NCI-H187 (cell line): ENCODE results near the gene LRIT1.
"Not testable (repeated sequence)": the region's sequence is repeated elsewhere in the genome, so short reads cannot be mapped to it uniquely, and the experiment has no call there.

ENCODE experiments used
- DNase-seq, 2 experiments: peaks; one replicate each; lab custom pipeline; 2025; lab: John Stamatoyannopoulos, UW

Gene LRIT1, protein sequence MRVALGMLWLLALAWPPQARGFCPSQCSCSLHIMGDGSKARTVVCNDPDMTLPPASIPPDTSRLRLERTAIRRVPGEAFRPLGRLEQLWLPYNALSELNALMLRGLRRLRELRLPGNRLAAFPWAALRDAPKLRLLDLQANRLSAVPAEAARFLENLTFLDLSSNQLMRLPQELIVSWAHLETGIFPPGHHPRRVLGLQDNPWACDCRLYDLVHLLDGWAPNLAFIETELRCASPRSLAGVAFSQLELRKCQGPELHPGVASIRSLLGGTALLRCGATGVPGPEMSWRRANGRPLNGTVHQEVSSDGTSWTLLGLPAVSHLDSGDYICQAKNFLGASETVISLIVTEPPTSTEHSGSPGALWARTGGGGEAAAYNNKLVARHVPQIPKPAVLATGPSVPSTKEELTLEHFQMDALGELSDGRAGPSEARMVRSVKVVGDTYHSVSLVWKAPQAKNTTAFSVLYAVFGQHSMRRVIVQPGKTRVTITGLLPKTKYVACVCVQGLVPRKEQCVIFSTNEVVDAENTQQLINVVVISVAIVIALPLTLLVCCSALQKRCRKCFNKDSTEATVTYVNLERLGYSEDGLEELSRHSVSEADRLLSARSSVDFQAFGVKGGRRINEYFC

DNA sequence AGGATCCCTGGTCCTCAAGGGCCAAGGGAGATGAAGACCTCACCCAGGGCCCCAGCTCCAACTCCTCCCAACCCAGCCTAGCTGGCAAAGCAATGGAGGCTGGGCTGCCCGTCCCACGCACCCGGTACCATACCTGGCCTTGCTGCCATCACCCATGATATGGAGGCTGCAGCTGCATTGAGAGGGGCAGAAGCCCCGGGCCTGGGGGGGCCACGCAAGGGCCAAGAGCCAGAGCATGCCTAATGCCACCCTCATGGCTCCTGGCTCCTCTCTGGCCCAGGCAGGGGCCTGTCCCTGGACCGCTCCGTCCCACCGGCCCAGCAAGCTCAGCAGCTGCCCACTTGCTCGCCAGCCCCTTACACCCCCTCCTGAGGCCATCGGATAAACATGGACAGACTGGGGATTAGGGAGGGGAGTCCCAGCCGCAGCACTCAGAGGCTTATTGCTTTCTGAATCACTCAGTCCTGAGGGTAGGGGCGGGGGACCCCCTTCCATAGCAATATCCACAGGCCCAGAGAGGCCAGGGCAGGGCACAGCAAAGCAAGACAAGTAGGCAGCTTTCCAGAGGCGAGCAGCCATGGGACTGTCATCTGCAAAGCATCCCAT lies at the start of gene LRIT1:
TSS of gene LRIT1 (minus strand) at position 362 of the 606 bp plus-strand sequence. CDS start at position 255, 107 bp downstream.
- DNase-seq = no peak

DNA sequence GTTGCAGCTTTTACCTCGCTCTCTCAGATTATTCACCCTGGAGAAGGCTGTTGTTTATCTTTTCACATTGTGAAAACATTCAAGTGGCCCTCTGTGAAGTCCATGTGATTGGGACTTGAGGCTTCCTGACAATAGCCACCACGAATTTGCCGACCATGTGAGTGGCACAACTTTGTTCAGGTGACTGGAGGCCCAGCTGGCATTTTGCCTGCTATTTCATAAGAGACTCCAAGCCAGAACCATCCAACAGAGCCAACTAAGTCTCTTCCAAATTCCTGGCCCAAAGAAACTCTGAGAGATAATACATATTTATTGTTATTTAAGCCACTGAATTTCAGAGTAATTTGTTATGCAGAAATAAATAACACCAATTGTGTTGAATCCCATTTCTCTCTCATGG lies 48.9 kb upstream of the LRIT1 start:
- DNase-seq = no peak

DNA sequence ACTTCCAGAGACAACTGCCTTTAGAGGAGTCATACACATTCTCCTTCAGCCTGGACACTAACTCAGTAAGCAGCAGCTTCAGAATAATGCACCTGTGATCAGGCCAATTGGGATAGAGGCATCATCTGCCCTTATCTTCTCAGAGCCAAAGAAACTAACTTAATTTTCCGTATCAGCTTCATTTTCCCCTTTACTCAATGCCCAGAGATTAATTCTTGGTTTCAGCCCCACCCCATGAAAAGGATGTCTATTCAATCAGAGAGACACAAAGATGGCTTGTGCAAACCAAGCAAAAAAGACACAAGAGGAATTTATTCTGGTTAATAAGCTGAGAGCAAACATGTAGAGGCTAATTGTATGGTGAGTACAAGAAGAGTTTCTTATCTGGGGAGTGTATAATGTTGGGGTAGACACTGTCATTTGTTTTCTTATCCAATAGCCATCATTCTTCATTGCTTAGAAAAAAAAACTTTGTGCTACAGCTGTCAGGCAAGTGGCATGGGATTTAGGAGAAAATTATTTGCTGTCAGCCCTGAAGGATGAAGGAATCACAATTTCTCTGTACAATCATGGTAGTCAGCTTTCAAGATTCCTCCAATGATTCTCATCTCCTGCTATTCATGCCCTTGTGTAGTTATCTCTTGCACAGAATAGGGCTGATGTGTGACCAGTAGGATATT lies 48.3 kb upstream of the LRIT1 start:
- DNase-seq = no peak

DNA sequence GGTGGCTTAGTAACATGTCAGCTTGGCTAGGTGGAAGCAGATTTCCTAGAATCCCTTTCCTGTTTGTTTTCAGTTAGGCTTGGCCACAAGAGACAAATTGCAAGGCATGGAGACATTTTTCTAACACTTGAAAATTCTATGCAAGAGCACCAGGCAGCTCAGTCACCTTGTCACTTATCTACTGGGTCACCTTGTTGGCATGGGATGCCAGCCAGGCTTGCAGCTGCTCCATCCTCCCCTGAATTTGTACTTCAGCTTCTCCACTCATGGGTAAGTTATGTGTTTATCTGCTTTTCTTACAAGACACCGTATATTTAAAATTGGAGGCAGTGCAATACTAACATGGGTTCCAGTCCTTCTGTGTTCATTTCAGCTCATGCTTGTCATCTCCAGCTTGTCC lies 46.8 kb upstream of the LRIT1 start:
- DNase-seq = no peak

DNA sequence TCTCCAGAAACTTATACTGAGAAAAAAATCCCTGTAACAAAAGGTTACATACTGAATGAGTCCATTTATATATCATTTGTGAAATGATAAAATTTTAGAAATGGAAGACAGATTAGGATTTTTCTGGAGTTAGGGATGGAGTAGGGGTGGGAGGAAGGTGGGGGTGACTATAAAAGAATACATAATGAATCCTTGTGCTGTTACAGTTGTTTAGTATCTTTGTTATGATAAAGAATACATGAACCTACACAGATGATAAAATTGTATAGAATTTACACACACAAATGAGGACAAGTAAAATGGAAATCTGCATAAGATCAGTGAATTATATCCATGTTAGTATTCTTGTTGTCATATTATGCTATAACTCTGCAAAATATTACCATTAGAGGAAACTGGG lies 45.3 kb upstream of the LRIT1 start:
- no peak for DNase-seq

DNA sequence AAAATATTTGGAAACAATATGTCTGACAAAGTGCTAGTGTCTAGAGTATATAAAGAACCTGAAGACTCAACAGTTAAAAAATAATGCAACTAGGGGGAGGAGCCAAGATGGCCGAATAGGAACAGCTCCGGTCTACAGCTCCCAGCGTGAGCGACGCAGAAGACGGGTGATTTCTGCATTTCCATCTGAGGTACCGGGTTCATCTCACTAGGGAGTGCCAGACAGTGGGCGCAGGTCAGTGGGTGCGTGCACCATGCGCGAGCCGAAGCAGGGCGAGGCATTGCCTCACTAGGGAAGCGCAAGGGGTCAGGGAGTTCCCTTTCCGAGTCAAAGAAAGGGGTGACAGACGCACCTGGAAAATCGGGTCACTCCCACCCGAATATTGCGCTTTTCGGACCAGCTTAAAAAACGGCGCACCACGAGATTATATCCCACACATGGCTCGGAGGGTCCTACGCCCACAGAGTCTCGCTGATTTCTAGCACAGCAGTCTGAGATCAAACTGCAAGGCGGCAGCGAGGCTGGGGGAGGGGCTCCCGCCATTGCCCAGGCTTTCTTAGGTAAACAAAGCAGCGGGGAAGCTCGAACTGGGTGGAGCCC lies 38.6 kb upstream of the LRIT1 start:
- not testable (repeated sequence) for DNase-seq

DNA sequence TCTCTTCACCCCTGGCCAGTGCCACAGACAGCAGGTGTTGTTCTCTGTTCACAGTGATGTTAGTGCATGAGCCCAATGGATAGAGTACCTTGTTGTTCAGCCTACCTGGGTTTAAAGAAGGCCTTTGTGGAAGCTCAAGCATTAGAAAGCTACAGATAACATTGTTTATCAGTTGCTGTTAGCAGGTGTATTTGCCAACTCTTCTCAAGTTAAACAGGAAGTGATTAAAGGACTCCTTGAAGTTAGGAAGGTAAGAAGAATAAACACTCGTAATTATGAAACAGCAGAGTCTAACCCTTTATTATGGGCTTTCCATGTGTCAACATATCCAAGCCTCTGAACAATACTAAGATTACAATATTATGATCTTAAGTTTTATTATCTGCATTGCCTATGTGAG lies 29.4 kb upstream of the LRIT1 start:
- DNase-seq = no peak

DNA sequence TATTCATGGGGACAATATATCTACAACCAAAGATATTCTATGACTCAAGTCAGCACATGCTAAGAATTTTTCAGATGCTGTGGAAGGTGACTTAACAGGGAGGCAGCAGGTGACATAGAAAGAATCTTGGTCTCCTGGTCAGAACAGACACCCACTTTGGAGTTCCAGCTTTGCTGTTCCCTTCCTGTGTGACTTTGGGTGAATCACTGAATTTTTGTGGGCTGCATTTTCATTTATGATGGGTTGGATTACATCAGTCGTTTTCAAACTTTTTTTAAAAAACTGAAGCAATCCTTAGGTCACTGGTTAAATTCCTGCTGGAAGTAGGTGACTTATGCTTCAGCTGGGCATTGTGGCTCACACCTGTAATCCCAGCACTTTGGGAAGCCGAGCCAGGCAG lies 28.4 kb upstream of the LRIT1 start:
- DNase-seq = no peak

DNA sequence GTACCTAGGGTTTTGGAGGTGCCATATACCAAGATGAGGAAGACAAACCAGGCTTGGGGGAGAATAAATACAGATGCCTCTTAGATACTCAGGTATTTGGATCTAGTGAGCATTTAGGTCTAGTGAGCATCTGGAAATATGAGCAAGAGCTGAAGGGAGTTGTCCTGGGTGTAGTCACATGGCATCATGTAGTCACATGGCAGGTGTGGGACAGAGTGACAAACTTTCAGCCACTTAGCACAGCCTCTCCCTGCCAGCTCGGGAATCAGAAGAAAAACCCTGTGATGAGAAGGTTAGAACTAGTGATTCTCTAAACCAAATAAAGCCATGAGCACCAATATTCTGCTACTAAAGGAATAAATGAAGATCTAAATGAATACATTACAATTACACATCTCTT lies 27.8 kb upstream of the LRIT1 start:
- no peak for DNase-seq

DNA sequence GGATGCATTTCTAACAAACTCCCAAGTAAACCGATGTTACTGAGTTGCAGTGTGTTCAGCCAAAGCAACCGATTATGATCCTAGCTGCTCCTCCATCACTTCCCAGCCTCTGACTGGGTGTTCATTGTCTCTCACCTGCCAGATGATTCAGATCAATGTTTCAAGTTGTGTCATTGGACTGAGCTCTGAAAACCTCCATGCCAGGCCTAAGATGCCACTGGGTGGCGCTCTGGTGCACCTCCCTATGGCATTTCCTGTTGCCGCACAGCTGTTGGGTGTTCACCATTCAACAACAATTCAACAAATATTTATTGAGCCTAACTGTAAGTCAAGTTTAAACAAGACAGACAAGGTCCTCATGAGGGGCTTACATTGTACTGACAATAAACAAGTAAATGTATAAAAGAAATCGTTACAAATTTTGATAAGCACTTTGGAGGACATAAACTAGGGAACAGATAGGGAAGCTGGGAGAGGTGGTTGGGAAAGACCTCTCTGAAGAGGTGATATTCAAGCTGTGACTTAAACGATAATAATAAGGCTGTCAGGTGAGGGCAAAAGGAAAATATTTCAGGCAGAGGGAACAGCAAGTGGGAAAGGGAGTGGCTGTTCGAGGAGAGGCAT lies 26.3 kb upstream of the LRIT1 start:
- no peak for DNase-seq

DNA sequence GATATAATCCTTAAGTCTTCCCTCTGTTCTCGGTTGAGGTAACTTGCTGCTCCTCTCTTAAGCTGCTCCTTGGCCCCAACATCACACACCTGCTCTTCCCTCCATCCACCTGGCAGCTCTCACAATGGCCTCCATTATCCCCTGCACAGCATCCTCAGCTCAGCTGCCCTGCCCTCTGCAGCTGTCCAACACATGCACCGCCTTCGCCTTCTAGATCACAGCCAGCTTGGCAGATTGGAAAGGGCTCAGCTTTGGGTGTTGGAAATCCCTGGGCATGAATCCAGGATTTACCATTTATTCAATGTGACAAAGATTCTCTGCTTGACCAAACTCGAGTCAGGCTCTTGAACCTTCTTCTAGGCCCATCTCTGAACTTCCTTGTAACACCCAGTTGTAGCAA lies 24.1 kb upstream of the LRIT1 start:
- no peak for DNase-seq

DNA sequence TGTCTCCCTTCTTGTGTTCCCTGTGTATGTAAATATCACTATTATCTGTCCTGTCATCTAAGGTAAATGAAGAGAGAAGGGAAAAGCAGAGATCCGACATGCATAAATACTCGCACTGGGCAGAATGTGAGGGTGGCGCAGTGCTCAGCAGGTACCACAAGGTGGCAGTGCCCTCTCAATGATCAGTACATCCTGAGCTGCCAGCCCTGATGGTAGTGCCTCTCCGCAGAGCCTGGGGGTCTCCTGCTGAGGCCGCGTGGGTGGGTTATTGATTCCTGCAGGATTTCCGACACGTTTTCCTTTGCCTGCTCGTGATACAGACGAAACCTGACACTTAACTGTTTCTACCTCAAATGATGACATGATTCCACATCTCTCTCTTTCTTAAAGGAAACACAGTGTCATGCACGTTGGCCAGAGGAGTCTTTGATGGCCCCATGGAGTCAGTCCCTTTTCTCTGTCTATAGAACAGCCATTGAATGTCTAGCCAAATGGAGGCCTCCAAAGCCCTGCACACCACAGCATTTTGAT lies 23.3 kb upstream of the LRIT1 start:
- peak in 1 of 2 experiments; percentile 9 for DNase-seq

DNA sequence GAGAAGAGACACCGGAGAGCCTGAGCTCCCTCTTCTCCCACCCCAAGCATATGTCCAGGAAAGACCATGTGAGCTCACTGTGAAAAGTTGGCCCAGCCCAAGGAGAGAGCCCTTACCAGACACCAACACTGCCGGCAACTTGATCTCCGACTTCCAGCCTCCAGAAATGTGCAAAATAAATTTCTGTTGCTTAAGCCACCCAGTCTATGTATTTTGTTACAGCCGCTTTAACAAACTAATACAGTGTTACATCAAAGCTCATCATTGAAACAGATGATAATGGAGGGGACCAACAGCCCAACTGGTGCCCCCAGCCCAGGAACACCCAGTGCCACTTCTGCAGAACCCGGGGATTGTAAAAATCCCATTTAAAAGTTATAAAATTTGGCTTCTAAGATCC lies 22.4 kb upstream of the LRIT1 start:
- no peak for DNase-seq

DNA sequence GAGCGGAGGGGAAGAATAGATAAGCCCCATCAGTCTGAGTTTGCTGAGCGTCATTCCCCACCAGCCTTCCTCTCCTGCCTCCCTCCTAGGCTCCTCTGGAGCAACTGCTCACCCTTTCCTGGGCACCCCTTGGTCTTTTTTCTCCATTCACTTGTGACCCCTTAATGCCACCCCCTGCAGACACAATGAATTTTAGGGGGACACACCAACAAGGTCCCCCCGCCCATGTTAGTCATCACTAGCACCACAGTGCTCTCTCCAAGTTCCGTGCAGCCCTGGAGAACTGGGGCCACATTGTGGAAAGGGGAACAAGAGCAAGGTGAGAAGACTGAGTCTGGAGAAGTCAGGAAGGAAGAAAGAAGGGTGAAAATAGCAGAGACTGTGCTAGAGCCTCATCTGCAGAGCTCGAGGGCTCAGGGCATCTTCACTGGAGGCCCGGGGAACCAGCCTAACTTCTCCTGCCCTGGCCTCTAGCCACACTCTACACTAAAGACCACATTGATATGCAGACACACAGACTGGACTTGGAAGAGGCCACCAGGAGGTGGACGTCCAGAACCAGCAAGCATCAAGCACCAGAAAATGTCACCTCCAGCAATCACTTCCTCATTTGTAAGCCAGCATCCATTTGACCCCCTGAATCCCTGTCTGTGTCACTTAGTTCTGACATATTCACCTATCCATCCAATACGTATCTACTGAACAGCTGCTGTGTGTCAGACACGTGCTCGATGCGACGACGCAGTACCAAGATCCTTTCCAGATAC lies 21.0 kb upstream of the LRIT1 start:
- DNase-seq = no peak

DNA sequence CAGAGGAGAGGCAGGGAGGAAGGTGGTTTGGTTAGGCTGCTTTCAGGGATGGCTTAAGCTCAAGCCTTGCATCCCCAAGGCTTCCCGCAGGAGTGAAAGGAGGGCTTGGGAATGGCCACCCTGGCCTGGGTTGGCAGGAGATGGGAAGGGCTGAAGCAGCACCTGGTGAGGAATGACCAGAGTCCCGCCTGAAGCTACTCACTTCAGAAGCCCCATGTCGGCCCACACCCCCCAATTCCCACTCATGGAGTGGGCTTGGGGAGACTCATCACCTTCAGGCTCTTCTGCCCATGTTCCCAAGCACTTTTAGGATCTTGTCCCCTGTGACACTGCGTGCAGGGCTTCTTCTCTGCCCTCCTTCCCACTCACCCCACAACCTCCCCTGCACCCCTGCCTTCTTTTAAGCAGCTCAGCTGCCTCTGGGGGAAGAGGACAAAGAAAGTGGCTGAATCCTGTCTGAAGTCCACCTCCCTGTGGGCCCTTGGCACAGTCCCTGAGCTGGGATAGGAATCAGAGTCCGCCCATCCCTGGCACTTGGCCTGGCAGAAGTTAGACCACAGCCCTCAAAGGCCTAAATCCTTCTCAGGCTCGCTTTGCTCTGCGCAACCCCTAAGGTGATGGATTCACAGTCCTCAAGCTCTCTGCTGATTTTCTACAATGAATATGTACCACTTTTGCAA lies 20.0 kb upstream of the LRIT1 start:
- no peak for DNase-seq

DNA sequence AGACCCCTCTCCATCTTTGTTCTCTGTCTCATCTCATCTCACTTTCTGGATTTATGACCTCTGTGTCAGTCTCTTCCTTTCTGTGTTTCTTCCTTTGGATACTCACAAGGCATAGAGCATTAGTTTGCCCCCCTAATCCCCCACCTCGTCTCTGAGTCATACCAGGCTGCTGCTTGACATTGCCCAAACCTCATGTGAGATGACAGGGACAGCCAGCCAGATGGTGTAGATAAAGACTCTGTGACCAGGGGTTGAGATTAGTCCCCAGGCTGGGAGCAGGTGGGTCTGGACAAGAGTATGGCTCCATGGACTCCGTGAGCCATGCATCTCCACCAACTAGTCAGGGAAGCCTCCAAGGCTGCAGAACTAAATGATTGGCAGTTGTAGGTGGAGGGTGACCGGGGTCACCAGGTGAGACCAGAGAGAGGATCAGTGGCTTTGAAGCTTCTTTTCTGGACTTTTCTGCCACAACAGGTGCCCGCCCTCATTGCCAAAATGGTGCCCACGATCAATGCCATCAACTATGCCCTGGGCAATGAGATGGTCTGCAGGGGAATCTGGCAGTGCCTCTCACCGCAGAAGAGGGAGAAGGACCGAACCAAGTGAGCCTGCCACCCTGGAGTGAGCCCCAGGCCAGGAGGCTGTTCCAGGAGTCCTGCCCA lies 16.8 kb upstream of the LRIT1 start:
- DNase-seq = no peak

DNA sequence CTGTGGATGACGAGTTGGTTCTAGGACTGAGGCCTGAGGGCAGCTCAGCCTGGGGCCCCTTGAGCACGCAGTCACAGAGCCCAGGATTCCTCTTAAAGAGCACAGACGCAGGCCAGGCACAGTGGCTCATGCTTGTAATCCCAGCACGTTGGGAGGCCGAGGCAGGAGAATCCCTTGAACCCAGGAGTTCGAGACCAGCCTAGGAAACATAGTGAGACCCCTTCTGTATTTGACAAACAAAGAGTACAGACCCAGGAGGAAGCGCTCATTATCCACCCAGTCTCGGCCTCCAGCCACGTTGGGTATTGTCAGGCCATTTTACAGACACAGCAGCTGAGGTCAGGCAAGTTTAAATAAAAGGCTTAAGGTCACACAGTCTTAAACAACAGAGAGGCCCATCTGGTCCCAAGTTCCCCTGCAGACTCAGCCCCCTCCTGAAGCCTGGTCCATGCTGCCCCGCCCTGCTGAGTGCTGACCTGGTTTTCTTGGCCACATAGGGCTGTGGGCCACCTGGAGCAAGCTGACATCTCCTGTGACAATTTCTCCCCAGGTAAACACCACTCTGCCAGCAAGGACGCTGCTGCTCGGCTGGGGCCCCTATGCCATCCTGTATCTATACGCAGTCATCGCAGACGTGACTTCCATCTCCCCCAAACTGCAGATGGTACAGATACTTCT lies 16.1 kb upstream of the LRIT1 start:
- no peak for DNase-seq

DNA sequence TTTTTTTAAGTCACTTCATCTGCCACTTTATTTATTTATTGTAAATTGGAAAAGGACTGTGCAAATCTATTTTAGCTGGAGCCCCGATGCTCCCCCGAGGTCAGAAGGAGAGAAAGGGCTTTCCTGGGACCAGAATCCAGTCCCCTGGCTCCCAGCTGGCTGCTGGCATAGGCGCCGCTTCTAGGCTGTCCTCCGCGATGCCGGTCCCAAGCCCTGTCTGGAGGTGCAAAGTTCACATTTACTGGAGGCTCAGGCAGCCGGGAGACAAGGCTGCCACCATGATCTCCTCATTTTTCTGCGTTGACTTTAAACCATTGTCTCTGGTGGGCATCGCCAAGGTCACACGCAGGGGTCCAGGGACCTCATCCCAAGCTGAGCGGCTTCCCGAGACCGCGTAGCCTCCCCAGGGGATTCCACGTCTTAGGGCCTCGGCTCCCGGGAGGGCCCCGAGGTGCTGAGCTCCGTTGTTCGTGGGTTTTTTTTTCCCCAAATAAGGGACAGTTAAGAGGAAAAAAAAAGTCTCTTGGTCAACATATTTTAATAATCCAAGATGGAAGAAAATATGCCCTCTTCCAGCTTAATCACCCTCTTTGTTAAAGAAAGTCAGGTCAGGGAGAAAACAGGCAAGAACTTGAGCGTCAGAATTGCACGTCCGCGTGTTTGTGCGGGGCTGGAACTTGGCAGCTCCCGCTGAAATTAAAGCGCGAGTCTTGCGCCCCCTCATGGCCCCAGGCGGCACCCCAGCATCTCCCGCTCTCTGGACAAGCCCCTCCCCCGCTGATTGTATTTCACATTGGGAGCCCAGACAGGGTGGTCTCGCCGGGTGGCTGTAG lies 15.4 kb upstream of the LRIT1 start:
- no peak for DNase-seq
